H1 (cell line): ENCODE data around the gene DYRK1A. TPM values are rescaled to one million over a fixed set of nuclear protein-coding genes. Genes with fewer than 3 reads are reported as not detected.
A peak's percentile ranks its signal among the peaks of the same experiment; 100 is the strongest.

Source experiments
- CTCF ChIA-PET: fragments of 300-600 bp; sonication (Branson Sonifier 250); formaldehyde crosslinking; loops from one replicate; lab custom pipeline; 2021; ENCODE audit not compliant: partially characterized antibody; lab: Charles Lee
- POLR2A ChIA-PET: fragments of 300-600 bp; sonication (Branson Sonifier 250); formaldehyde crosslinking; loops from one replicate; lab custom pipeline; 2021; ENCODE audit warnings: inconsistent platforms; ENCODE audit not compliant: partially characterized antibody; lab: Charles Lee
- DNase-seq, 2 experiments: peaks; one replicate each; pipeline versions ENCODE4 v3.0.0 to v3.0.0-alpha.2; 2010 to 2022; ENCODE audit warnings: low spot score in 2 of 2, low read depth in 1 of 2, mixed read lengths in 1 of 2
- FAIRE-seq: peaks from 2 replicates; lab custom pipeline; 2011; peaks lifted over from hg19 to GRCh38; lab: Jason Lieb, UNC
- H2AFZ ChIP-seq: 2 replicates; pipeline ENCODE4 v1.8.1; 2012; ENCODE audit warnings: low read length, inconsistent platforms
- H2AK5ac ChIP-seq: 2 replicates; pipeline ENCODE4 v1.6.1; 2013; ENCODE audit warnings: low read depth, low read length
- H2BK120ac ChIP-seq: replicated peaks from 2 replicates; pipeline ENCODE3; 2013; ENCODE audit warnings: low read depth, low read length, inconsistent platforms
- H2BK12ac ChIP-seq: 2 replicates; pipeline ENCODE4 v1.6.1; 2013; ENCODE audit warnings: low read depth, low read length
- H2BK15ac ChIP-seq: 2 replicates; pipeline ENCODE4 v1.6.1; 2013; ENCODE audit warnings: low read length
- H2BK20ac ChIP-seq: 2 replicates; pipeline ENCODE4 v1.6.1; 2013; ENCODE audit warnings: low read length
- H2BK5ac ChIP-seq: 2 replicates; pipeline ENCODE4 v1.6.1; 2013; ENCODE audit warnings: low read depth, low read length
- H3K14ac ChIP-seq: 2 replicates; pipeline ENCODE4 v1.6.1; 2013; ENCODE audit warnings: inconsistent platforms; ENCODE audit not compliant: insufficient read length
- H3K18ac ChIP-seq: 2 replicates; pipeline ENCODE4 v1.6.1; 2013; ENCODE audit warnings: low read length; ENCODE audit errors: extremely low read depth
- H3K23ac ChIP-seq: 2 replicates; pipeline ENCODE4 v1.6.1; 2013; ENCODE audit warnings: inconsistent platforms; ENCODE audit not compliant: insufficient read length
- H3K23me2 ChIP-seq: 2 replicates; pipeline ENCODE4 v1.6.1; 2013; ENCODE audit warnings: low read depth, low read length
- H3K27ac ChIP-seq: 2 replicates; pipeline ENCODE4 v1.6.1; 2011; ENCODE audit warnings: low read depth, low read length, inconsistent platforms
- H3K27me3 ChIP-seq, 4 experiments: replicated peaks in 1 of 4; 1 replicate in 1 of 4; 2 replicates in 3 of 4; pipeline versions ENCODE4 v1.6.1 to v1.8.1; 2011 to 2013; ENCODE audit warnings: low read length in 3 of 4, mild to moderate bottlenecking in 3 of 4, inconsistent platforms in 2 of 4, mixed read lengths in 2 of 4, moderate library complexity in 1 of 4; ENCODE audit not compliant: control insufficient read depth in 3 of 4, insufficient read depth in 3 of 4; ENCODE audit errors: extremely low read depth in 1 of 4
- H3K36me3 ChIP-seq, 4 experiments: 2 replicates each; pipeline versions ENCODE4 v1.6.1 to v1.8.1; 2011 to 2013; ENCODE audit warnings: mild to moderate bottlenecking in 4 of 4, low read length in 3 of 4, moderate library complexity in 2 of 4, control low read depth in 1 of 4, inconsistent platforms in 1 of 4; ENCODE audit not compliant: insufficient read depth in 4 of 4, control insufficient read depth in 2 of 4
- H3K4ac ChIP-seq: replicated peaks from 2 replicates; pipeline ENCODE3; 2013; ENCODE audit warnings: low read length, low read depth, mixed read lengths, inconsistent platforms; ENCODE audit not compliant: insufficient read length
- H3K4me1 ChIP-seq, 4 experiments: replicated peaks in 1 of 4; 1 replicate in 1 of 4; 2 replicates in 3 of 4; pipeline versions ENCODE4 v1.6.1 to v1.8.1; 2011 to 2013; ENCODE audit warnings: low read length in 3 of 4, inconsistent platforms in 2 of 4, mixed read lengths in 1 of 4; ENCODE audit not compliant: insufficient read depth in 4 of 4, control insufficient read depth in 3 of 4
- H3K4me2 ChIP-seq, 2 experiments: 2 replicates each; pipeline versions ENCODE4 v1.6.1 to v1.8.1; 2011 to 2013; ENCODE audit warnings: low read depth in 2 of 2, low read length in 2 of 2, control low read depth in 1 of 2, inconsistent platforms in 1 of 2, mild to moderate bottlenecking in 1 of 2; ENCODE audit not compliant: insufficient read depth in 1 of 2
- H3K4me3 ChIP-seq, 4 experiments: fragments of 200-600, 300-600 bp in 1 of 4; sonication (generic), shearing (Covaris generic), sonication (Bioruptor Twin) in 1 of 4; 2 replicates each; pipeline versions ENCODE4 v1.5.1 to v1.8.1; 2011 to 2016; ENCODE audit warnings: low read length in 4 of 4, low read depth in 3 of 4, control low read depth in 2 of 4, inconsistent platforms in 2 of 4, mild to moderate bottlenecking in 2 of 4, mixed read lengths in 1 of 4, moderate library complexity in 1 of 4; ENCODE audit not compliant: insufficient read depth in 2 of 4; ENCODE audit errors: extremely low read depth in 1 of 4
- H3K56ac ChIP-seq: replicated peaks from 2 replicates; pipeline ENCODE3; 2013; ENCODE audit warnings: low read depth, mild to moderate bottlenecking, mixed read lengths, low read length, inconsistent platforms; ENCODE audit not compliant: insufficient read length
- H3K79me1 ChIP-seq: 2 replicates; pipeline ENCODE4 v1.6.1; 2013; ENCODE audit warnings: low read depth, low read length, control low read depth
- H3K79me2 ChIP-seq, 2 experiments: 2 replicates each; pipeline versions ENCODE4 v1.6.1 to v1.8.1; 2012 to 2013; ENCODE audit warnings: low read length in 2 of 2, mild to moderate bottlenecking in 2 of 2, inconsistent platforms in 1 of 2; ENCODE audit not compliant: insufficient read depth in 2 of 2, control insufficient read depth in 1 of 2
- H3K9ac ChIP-seq, 4 experiments: replicated peaks in 1 of 4; 1 replicate in 1 of 4; 2 replicates in 3 of 4; pipeline versions ENCODE4 v1.6.1 to v1.8.1; 2011 to 2013; ENCODE audit warnings: low read depth in 3 of 4, low read length in 3 of 4, control low read depth in 2 of 4, mild to moderate bottlenecking in 2 of 4, moderate library complexity in 2 of 4, inconsistent platforms in 1 of 4; ENCODE audit errors: extremely low read depth in 1 of 4
- H3K9me3 ChIP-seq, 2 experiments: 2 replicates each; pipeline versions ENCODE4 v1.6.1 to v1.8.1; 2012 to 2013; ENCODE audit warnings: mild to moderate bottlenecking in 2 of 2, moderate library complexity in 2 of 2, control low read depth in 1 of 2, inconsistent platforms in 1 of 2, low read depth in 1 of 2, low read length in 1 of 2, mixed read lengths in 1 of 2; ENCODE audit not compliant: insufficient read depth in 2 of 2
- H4K20me1 ChIP-seq, 2 experiments: replicated peaks in 1 of 2; 2 replicates each; pipeline versions ENCODE3 to v1.8.1; 2011 to 2013; ENCODE audit warnings: inconsistent platforms in 2 of 2, low read length in 2 of 2, mild to moderate bottlenecking in 1 of 2; ENCODE audit not compliant: insufficient read depth in 2 of 2, control insufficient read depth in 1 of 2
- H4K5ac ChIP-seq: 2 replicates; pipeline ENCODE4 v1.6.1; 2013; ENCODE audit warnings: low read length, low read depth, mixed read lengths, inconsistent platforms; ENCODE audit not compliant: insufficient read length
- H4K8ac ChIP-seq: 2 replicates; pipeline ENCODE4 v1.8.0; 2013; ENCODE audit warnings: mild to moderate bottlenecking, moderate library complexity, low read length, inconsistent platforms; ENCODE audit not compliant: insufficient read depth; ENCODE audit errors: extremely low read depth
- H4K91ac ChIP-seq: replicated peaks from 2 replicates; pipeline ENCODE3; 2013; ENCODE audit warnings: low read length, mixed read lengths, inconsistent platforms; ENCODE audit not compliant: insufficient read length
- MAFK ChIP-seq: IDR thresholded peaks from 2 replicates; pipeline ENCODE4 v1.6.1; 2012; ENCODE audit warnings: low read depth, mild to moderate bottlenecking, improper control_type of control experiment, low read length
- RXRA ChIP-seq: IDR thresholded peaks from 2 replicates; pipeline ENCODE4 v1.6.1; 2011; ENCODE audit warnings: low read depth, mild to moderate bottlenecking, low read length, moderate library complexity; ENCODE audit not compliant: insufficient read depth
- SIX5 ChIP-seq: IDR thresholded peaks from 2 replicates; pipeline ENCODE4 v1.6.1; 2011; ENCODE audit warnings: mild to moderate bottlenecking, low read depth, low read length
- WGBS, 2 experiments: shearing (Covaris generic) in 1 of 2; methylation state at CpG; one replicate each; pipeline versions ENCODE4 v1.1.6 to v1.1.7; 2013 to 2015; ENCODE audit warnings: low lambda C conversion rate in 2 of 2, mixed read lengths in 2 of 2, inconsistent platforms in 1 of 2, low coverage in 1 of 2, missing lambda C conversion rate in 1 of 2; ENCODE audit not compliant: insufficient replicate concordance in 2 of 2, insufficient coverage in 1 of 2, insufficient read length in 1 of 2; ENCODE audit errors: extremely low coverage in 1 of 2, missing lambda C conversion rate in 1 of 2; 5-methylcytosine and 5-hydroxymethylcytosine counted together
- polyA plus RNA-seq, 7 experiments: library from polyadenylated mRNA; depleted of rRNA in 3 of 7; stranded (reverse) in 5 of 7; unstranded in 2 of 7; fragments of >200 nt in 5 of 7; fragments of 200-250 nt in 2 of 7; gene quantifications; 1 replicate in 5 of 7; 2 replicates in 1 of 7; 4 replicates in 1 of 7; pipeline versions ENCODE4 v1.2.1 to v1.2.3, GENCODE V29; 2011 to 2013; ENCODE audit warnings: missing spikeins in 2 of 7, mixed read lengths in 2 of 7
- total RNA-seq: library from RNA; stranded (reverse); fragmentation: NEBNext Ultra II Directional; extraction: Animal tissue kit (Norgen Biotek cat#: 25700); gene quantifications from 2 replicates; pipeline ENCODE4 v1.2.1, GENCODE V29; 2021
- TF ChIP-seq, protein P1 (sequence below): IDR thresholded peaks from 2 replicates; pipeline ENCODE4 v1.6.1; 2012; ENCODE audit warnings: inconsistent platforms
- TF ChIP-seq, protein P2 (sequence below): IDR thresholded peaks from 2 replicates; pipeline ENCODE4 v1.6.1; 2012; ENCODE audit warnings: low read length, inconsistent platforms

DYRK1A gene
- total and polyA plus RNA-seq, 2 of the 8 experiments (the other 6 are each of a cell fraction or from before 2014, with no cell fraction given): 61.1 to 62.2 TPM

DNA sequence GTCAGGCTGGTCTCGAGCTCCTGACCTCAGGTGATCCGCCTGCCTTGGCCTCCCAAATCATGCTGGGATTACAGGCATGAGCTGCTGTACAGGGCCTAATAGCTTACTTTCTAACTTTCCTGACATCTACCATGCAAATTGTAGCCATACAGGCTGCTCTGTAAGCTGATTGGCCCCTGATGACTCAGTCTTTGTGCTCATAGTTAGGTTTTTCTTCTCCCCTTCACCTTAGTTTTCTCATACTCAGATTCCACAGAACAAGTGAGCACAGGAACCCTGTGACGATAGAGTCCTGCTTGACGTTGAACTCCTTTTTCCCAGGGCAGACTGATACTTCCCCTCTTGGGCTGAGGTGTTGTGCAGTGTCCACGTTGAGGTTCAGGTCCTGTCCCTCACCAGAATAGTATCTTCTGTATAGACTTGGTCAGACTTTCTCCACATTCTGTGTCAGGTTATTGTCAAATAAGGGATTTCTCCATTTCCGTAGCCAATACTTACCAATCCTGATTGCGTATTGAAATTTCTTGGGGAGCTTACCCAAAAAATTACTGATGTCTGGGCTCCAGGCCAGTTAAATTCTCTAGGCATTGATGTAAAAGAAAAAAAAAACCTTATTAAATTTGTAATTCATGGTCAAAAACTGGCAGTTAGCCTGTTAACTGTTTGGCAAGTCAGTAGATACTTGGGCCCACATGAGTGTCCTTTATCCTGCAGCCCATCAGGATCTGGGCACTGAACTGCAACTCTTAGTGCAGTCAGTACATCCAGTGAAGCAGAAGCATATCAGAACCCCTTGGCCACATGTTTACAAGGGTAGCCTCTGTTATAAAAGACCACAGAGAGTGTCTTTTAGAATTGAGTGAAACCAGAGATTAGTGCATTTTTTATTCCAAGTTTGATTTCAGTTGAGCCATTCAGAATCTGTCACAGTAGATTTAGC lies 118.2 kb downstream of the DYRK1A start:
- Histone ChIP-seq H3K23ac (no peak overlapping the region), H2BK5ac (0 out of 2 replicates have a peak overlapping the region, but pooled peaks have one; percentile 12), H3K56ac (no peak overlapping the region), H2BK15ac (no peak overlapping the region), H3K36me3 (peaks cover 0 to 32% (median 17%) of the 10 kb centered on the region in 4 experiments; a peak in 4 of 8 replicates), H3K27me3 (no peaks in the 10 kb centered on the region), H2AK5ac (no peak overlapping the region), H3K4me2 (no peak overlapping the region), H3K27ac (no peak overlapping the region), H3K4me1 (peaks cover 0 to 9% (median under 1%) of the 10 kb centered on the region in 4 experiments; a peak in 2 of 7 replicates), H4K91ac (no peak overlapping the region), H3K4ac (no peak overlapping the region), H4K20me1 (peaks cover 0 to 6% of the 10 kb centered on the region in 2 experiments), H3K9me3 (no peaks in the 10 kb centered on the region), H3K23me2 (no peaks in the 10 kb centered on the region), H2BK120ac (no peak overlapping the region), H2BK20ac (no peak overlapping the region), H4K5ac (no peak overlapping the region), H3K9ac (no peak overlapping the region; a peak in 1 of 7 replicates), H3K18ac (no peak overlapping the region), H4K8ac (no peak overlapping the region; the same call in 1 of the 2 replicates), H3K14ac (no peak overlapping the region), H2BK12ac (no peak overlapping the region), H3K4me3 (no peak overlapping the region), H3K79me2 (peaks cover 0 to 6% of the 10 kb centered on the region in 2 experiments; a peak in 1 of 4 replicates), H2AFZ (no peak overlapping the region), H3K79me1 (no peaks in the 10 kb centered on the region)
- FAIRE-seq (no peak), DNase-seq (no peak)
- TF ChIP-seq SIX5: no peak
- TF ChIP-seq, protein P1, sequence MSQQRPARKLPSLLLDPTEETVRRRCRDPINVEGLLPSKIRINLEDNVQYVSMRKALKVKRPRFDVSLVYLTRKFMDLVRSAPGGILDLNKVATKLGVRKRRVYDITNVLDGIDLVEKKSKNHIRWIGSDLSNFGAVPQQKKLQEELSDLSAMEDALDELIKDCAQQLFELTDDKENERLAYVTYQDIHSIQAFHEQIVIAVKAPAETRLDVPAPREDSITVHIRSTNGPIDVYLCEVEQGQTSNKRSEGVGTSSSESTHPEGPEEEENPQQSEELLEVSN: no peak
- TF ChIP-seq, protein P2, sequence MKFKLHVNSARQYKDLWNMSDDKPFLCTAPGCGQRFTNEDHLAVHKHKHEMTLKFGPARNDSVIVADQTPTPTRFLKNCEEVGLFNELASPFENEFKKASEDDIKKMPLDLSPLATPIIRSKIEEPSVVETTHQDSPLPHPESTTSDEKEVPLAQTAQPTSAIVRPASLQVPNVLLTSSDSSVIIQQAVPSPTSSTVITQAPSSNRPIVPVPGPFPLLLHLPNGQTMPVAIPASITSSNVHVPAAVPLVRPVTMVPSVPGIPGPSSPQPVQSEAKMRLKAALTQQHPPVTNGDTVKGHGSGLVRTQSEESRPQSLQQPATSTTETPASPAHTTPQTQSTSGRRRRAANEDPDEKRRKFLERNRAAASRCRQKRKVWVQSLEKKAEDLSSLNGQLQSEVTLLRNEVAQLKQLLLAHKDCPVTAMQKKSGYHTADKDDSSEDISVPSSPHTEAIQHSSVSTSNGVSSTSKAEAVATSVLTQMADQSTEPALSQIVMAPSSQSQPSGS: no peak
- no peak for TF ChIP-seq MAFK
- no peak for TF ChIP-seq RXRA
- CTCF ChIA-PET: interaction anchor here (0.6 to 2.2 kb wide), 4 partner anchors 12 to 274 kb away, joined by 3 to 9 read pairs (median 4); no protein-coding TSS in a partner anchor
- POLR2A ChIA-PET: interaction anchor here (0.8 kb wide), 1 partner anchor 27 kb away, joined by 3 read pairs; no protein-coding TSS in a partner anchor
- WGBS, 2 experiments: 86% methylated on average over 5 of the region's 7 CpGs; no CpG with 5 or more reads in 1 of the 2 experiments
